ENCODE results near the gene ADAM33. TPM values are rescaled to one million over a fixed set of nuclear protein-coding genes. Genes with fewer than 3 reads are reported as not detected.

The ADAM33 gene
- total RNA-seq, 2 experiments from 2014 or later, result not detected

DNA sequence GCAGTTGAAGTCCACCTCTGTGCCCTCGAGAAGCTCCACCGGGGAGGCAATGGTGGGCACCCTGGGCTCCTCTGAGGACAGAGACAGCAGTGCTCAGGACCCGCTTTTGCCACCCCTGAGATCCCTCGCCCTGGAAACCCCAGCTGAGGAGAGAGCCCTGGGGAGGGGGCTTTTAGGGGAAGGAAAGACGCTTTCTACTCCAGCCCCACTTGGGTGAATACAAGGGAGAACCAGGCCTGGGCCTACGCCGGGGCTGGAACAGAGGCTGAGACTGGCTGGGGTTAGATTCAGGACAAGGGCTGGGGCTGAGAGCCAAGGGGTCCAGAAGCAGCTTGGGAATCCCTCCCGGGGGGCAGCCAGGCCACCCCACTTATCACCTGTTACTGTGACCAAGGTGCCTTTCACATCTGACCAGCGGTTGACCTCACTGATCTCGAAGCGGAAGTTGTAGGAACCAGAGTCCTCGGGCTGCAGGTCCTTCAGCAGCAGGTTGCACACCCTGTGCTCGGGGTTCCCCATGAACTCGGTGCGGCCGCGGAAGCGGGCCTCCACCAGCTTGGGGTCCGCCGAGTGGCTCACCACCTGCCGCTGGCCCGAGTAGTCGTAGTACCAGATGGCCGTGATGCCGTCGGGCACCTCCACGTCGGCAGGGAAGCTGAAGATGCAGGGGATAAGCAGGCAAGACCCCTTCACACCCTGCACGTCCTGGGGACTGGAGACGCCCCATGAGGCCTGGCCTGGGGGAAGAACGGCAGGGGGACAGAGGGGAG, 24.3 kb upstream of the ADAM33 start:
- ChIA-PET CTCF (no interaction called here), POLR2A (no interaction called here)
- Histone ChIP-seq H3K27ac (ENCODE audit: low read depth in 1 of 2, low read length in 2 of 2) (no peak overlapping the region), H3K4me3 (ENCODE audit: low read length) (no peak overlapping the region), H3K27me3 (ENCODE audit: control insufficient read depth in 1 of 2, insufficient read depth in 2 of 2, low read length in 2 of 2) (no peaks in the 10 kb centered on the region), H3K9me3 (ENCODE audit: control insufficient read depth in 1 of 2, insufficient read depth in 1 of 2, low read length in 2 of 2) (no peaks in the 10 kb centered on the region), H3K4me1 (ENCODE audit: insufficient read depth, low read length) (peaks cover 5% of the 10 kb centered on the region), H3K36me3 (ENCODE audit: insufficient read depth, low read length) (no peaks in the 10 kb centered on the region)
- H3K4me3 Mint-ChIP-seq, result no peak overlapping the region
- H3K4me1 Mint-ChIP-seq (ENCODE audit: low read depth), result no peaks in the 10 kb centered on the region
- peaks cover under 1% of the 10 kb centered on the region for H3K27me3 Mint-ChIP-seq
- TF ChIP-seq, protein P1, sequence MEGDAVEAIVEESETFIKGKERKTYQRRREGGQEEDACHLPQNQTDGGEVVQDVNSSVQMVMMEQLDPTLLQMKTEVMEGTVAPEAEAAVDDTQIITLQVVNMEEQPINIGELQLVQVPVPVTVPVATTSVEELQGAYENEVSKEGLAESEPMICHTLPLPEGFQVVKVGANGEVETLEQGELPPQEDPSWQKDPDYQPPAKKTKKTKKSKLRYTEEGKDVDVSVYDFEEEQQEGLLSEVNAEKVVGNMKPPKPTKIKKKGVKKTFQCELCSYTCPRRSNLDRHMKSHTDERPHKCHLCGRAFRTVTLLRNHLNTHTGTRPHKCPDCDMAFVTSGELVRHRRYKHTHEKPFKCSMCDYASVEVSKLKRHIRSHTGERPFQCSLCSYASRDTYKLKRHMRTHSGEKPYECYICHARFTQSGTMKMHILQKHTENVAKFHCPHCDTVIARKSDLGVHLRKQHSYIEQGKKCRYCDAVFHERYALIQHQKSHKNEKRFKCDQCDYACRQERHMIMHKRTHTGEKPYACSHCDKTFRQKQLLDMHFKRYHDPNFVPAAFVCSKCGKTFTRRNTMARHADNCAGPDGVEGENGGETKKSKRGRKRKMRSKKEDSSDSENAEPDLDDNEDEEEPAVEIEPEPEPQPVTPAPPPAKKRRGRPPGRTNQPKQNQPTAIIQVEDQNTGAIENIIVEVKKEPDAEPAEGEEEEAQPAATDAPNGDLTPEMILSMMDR (IDR thresholded peaks at IDR 0.05), result no peak
- H3K9me3 Mint-ChIP-seq, result no peaks in the 10 kb centered on the region
- DNase-seq, result no peak
- intact Hi-C loops (cut with DNase I, micrococcal nuclease), result no loop called here
- no peak overlapping the region for H3K27ac Mint-ChIP-seq
- H3K36me3 Mint-ChIP-seq (ENCODE audit: low read depth), result no peaks in the 10 kb centered on the region
- no peak for ATAC-seq (ENCODE audit: poor library complexity)

- H3K4me3 Mint-ChIP-seq, result no peak overlapping the region
- Histone ChIP-seq H3K27ac (ENCODE audit: low read depth in 1 of 2, low read length in 2 of 2) (no peak overlapping the region), H3K27me3 (ENCODE audit: control insufficient read depth in 1 of 2, insufficient read depth in 2 of 2, low read length in 2 of 2) (no peaks in the 10 kb centered on the region), H3K4me3 (ENCODE audit: low read length) (no peak overlapping the region), H3K9me3 (ENCODE audit: control insufficient read depth in 1 of 2, insufficient read depth in 1 of 2, low read length in 2 of 2) (no peaks in the 10 kb centered on the region), H3K4me1 (ENCODE audit: insufficient read depth, low read length) (peaks cover 2% of the 10 kb centered on the region), H3K36me3 (ENCODE audit: insufficient read depth, low read length) (no peaks in the 10 kb centered on the region)
- no peaks in the 10 kb centered on the region for H3K4me1 Mint-ChIP-seq (ENCODE audit: low read depth)
- ChIA-PET CTCF (no interaction called here), POLR2A (no interaction called here)
- H3K27ac Mint-ChIP-seq, result no peak overlapping the region
- no peaks in the 10 kb centered on the region for H3K36me3 Mint-ChIP-seq (ENCODE audit: low read depth)
- ATAC-seq (ENCODE audit: poor library complexity), result no peak
- intact Hi-C loops (cut with DNase I, micrococcal nuclease), result no loop called here
- H3K9me3 Mint-ChIP-seq, result no peaks in the 10 kb centered on the region
- TF ChIP-seq, protein P1 (IDR thresholded peaks at IDR 0.05), result no peak
- DNase-seq, result no peak
- no peaks in the 10 kb centered on the region for H3K27me3 Mint-ChIP-seq
Measured at GRCh38 chr20:3705491-3705969, 23.7 kb upstream of the ADAM33 start.

GRCh38 chr20:3704087-3704486, 22.3 kb upstream of the ADAM33 start:
- Histone ChIP-seq H3K27ac (ENCODE audit: low read depth in 1 of 2, low read length in 2 of 2) (no peak overlapping the region), H3K36me3 (ENCODE audit: insufficient read depth, low read length) (no peaks in the 10 kb centered on the region), H3K4me1 (ENCODE audit: insufficient read depth, low read length) (no peaks in the 10 kb centered on the region), H3K27me3 (ENCODE audit: control insufficient read depth in 1 of 2, insufficient read depth in 2 of 2, low read length in 2 of 2) (no peaks in the 10 kb centered on the region), H3K9me3 (ENCODE audit: control insufficient read depth in 1 of 2, insufficient read depth in 1 of 2, low read length in 2 of 2) (no peaks in the 10 kb centered on the region), H3K4me3 (ENCODE audit: low read length) (no peak overlapping the region)
- POLR2A ChIA-PET, result no interaction called here
- no peak overlapping the region for H3K4me3 Mint-ChIP-seq
- H3K27me3 Mint-ChIP-seq, result no peaks in the 10 kb centered on the region
- CTCF ChIA-PET, result no interaction called here
- ATAC-seq (ENCODE audit: poor library complexity) (no peak), DNase-seq (no peak)
- H3K4me1 Mint-ChIP-seq (ENCODE audit: low read depth), result no peaks in the 10 kb centered on the region
- H3K9me3 Mint-ChIP-seq, result no peaks in the 10 kb centered on the region
- TF ChIP-seq, protein P1 (IDR thresholded peaks at IDR 0.05), result no peak
- no peaks in the 10 kb centered on the region for H3K36me3 Mint-ChIP-seq (ENCODE audit: low read depth)
- no peak overlapping the region for H3K27ac Mint-ChIP-seq
- intact Hi-C loops (cut with DNase I, micrococcal nuclease), result no loop called here
